Activated CD4-positive, alpha-beta T cell treated with anti-CD3 and anti-CD28 coated beads for 24 hours (primary cell): ENCODE results near the gene RANBP10.

Source experiments
- DNase-seq, 2 donors: peaks; one replicate each; pipeline ENCODE4 v3.0.0-alpha.2; 2020; ENCODE audit warnings: low read depth in 2 of 2

Gene RANBP10

DNA sequence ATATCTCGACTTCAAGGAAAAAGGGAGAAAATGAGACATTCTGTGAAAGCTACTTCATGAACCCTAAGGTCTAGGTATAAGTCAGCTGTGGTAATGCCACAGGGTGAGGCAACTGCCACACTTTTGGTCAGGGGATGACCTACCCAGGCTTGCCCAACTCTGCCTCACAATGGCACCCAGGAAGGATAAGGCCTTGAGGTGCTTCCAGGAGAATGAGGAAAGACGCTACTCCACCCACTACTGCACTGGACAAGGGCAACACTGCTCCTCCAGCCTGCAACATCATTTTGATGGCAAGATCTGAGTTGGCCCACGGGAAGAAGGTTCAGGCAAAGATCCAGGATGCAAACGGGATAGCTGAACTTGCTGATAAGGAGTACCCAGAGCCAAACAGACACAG is 65.2 kb downstream of the RANBP10 start:
- DNase-seq = no peak

DNA sequence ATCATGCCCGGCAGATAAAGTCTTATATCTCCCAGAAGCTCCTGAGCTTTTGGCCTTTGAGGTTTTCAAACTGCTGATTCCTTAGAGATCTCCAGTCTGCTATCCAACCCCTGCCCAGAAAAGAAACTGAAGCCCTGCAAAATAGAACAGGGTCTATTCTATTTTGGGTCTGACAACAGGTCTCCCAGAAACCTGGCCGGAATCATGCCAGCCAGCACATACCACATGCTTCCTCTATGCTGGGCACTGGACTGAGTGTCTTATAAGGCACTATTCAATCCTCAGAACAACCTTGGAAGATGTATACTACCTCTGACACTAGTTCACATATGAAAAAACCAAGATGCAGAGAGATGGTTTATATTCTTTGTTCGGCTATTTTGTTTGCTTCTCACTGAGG is 66.0 kb downstream of the RANBP10 start:
- DNase-seq = no peak

DNA sequence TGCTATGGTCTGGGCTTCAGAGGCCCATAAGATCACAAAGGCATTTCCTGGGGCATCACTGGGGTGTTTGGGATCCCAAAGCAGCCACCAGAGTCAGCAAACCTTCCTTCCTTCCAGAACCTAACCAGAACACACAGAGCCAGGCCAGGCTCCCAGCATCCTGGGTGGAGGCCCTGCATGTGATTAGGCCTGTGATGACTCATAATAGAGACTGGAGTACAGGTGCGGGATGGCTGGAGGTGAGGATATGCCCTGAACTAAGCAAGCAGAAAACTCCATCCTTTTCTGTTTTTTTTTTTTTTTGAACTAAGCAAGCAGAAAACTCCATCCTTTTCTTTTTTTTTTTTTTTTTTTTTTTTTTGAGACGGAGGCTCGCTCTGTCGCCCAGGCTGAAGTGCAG is 69.5 kb downstream of the RANBP10 start:
- DNase-seq = no peak

GRCh38 chr16:67734731-67735201 is 71.6 kb downstream of the RANBP10 start:
- DNase-seq = no peak

DNA sequence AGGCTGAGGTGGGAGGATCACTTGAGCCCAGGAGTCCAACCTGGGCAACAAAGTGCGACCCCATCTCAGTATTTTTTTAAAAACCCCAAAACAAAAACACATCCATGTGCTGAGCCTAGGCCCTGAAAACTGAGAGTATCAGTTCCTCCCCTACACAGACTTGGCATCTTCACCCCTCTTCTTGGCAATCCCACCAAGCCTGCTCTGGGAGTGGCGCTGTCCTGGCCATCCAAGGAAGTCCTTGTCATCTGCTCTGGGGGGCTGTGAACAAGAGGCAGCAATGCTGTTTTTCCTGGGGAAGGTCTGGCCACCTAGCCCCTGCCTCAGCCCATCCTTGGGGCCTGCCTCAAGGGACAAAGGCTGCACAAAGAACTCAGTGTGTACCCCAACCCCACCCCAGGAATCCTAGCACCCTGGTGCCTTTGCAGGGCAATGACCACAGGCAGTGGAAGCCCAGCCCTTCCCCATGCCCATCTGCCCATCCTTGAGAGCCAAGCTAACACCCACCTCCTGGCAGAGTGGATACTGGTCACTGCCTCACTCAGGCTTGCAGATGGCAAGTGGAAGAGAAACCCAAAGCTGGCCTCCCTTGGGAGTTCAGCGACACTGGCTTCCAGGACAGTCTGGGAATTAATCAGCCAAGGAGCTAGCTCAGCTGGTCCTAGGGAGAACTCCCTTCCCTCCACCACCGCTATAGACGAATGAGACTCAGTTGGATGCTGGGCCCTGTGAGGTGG is 72.5 kb downstream of the RANBP10 start:
- DNase-seq = no peak

DNA sequence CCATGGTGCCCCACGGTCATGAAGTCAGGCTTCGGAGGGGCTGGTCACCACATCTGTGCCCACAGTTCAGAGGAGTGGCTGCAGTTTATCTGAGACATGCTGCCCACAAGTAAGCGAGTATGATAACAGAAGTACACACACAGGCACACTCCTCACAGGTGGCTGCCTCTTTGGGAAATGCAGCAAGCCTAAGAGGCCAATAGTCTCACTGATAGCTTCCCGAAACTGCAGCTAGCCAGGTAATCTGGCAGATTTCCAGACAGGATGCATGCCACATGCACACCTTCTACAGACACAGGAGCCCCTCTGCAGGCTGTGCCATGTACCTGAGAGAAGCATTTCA is 74.6 kb downstream of the RANBP10 start:
- DNase-seq = no peak

- DNase-seq = no peak
Measured at GRCh38 chr16:67731071-67731752, 75.1 kb downstream of the RANBP10 start.

DNA sequence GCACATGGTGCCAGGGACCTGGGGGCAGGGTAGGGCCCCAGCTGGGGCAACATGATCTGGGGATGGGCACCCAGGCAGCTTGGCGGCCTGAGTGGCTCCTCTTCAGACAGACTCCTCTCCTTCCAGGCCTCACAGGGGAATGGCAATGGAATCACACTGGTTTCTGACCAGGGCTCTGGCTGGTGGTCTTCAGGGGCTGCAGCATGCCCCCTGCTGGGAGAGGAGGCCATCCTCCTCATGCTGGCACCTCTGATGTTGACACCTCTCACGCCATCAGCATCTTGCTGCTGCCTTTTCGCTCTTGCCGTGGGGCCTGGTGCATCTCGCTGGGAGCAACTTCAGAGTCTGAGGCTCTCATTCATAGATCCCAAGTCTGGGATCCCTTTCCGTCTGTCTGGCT is 76.0 kb downstream of the RANBP10 start:
- DNase-seq = no peak

- DNase-seq = no peak
Measured at GRCh38 chr16:67729636-67730248, 76.6 kb downstream of the RANBP10 start.

DNA sequence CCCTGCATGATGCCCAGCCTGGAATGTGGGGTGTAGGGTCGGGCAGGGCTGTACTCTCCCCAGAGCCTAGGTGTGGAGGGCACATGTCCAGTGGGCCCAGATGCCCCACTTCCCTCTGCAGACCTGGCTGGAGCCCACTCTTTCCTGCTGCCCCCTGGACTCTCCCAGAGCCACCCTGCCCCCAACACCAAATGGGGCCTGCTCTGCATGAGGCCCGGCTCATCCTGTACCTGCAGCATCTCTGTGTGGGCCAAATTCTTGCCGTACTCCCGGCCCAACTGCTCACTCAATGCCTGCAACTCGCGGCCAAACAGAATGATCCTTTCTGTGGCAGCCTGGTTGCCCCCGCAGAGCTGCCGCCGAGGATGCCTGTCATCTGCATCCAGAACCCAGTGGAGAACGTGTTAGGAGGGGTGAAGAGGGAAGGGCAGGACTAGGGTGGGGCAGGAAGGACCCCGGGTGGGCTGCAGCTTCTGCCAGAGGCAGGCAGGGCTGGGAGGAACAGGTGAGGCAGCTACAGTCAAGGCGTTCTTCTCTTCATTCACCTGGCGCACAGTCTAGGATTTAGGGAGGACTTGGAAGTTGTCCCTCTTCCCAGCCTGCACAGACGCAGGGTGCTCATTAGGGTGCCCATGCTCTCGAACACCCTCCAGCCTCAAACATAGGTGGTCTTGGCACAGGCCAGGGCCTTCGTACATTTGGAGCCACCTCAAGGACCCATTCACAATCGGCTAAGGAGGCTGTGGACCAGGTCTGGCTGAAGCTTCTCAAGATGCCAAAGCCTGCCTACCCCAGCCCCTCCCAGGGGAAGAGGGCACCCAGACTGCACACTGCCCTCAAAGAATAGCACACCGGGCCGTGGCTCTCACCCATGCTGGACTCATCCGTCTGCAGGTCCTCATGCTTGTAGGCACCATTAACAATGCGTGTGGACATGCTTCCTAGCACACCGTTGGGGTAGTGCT is 78.6 kb downstream of the RANBP10 start:
- no peak for DNase-seq

DNA sequence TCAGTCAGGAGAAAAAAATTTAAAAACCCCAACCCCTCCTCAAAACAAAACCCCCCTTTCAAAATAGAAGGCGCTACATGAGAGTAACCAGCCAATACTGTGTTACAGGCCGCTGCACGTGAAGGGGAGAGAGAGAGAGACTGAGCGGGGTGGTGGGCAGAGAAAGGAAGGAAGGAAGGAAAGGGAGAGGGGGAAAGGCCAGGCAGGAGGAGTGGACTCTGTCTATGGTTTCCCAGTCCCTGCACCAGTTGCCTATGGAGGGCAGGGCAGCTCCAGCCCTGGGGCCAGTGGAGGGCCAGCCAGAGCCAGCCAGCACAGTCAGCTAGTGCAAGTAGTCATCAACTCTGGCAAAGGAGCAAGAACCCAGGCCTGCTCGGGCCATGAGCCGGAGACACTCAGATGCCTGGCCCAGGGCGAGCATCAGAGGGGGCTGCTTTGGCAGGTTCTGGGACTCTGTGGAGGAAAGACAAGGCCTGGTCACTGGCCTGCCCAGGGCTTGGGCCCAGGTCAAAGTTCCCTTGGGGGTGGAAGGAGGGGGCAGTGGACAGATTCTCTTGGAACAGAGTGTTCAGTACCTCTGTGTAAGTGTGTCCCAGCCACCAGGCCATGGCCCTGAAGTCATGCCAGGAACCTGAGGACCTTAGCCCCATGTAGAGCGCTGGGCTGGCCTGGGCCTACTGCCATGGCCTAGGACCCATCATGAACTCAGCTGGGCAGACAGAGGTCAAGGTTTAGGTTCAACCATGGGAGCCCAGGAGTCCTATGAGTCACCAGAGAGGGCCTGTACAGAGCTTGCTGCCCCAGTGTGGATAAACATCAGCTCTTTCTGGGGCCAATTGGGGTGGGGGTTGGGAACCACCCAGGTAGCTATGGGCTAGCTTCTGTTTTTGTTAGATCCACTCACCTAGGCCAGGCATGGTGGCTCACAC is 80.0 kb downstream of the RANBP10 start:
- no peak for DNase-seq

GRCh38 chr16:67723911-67724305 is 82.5 kb downstream of the RANBP10 start:
- DNase-seq = no peak

DNA sequence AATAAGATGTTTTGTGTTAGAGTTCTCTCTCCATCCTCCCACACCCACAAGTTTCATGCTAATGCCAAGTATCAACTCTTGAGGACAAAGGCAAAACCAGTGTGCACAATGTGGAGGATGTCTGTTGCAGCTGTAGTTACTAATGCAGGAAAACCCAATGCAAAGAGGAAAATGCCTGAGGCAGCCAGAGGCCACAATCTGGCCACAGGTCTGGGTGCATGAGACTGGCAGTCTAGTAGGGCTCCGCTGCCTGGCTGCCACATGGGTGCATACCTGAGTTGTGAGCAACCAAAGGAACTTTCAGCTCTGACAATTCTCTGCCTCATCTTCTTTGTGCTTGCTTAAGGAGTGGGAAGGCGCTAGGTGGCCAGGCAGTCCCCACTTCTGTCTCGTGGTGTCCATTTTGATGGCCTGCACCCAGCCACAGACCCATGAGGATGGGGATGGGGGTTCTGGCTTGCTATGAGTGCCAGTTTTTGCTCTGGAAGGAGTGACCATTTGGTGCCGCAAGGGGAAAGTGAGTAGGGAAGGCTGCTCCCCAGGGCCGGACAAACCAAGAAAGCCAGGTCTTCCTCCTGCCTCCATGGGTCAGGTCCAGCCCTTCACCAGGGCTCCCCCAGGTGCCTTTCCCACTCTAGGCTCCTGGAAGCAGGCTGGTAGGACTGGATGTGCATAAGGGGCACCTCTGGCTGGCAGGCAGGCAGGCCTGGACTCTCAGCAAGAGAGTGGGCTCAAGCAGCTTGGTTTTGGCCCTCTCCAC is 83.0 kb downstream of the RANBP10 start:
- no peak for DNase-seq

DNA sequence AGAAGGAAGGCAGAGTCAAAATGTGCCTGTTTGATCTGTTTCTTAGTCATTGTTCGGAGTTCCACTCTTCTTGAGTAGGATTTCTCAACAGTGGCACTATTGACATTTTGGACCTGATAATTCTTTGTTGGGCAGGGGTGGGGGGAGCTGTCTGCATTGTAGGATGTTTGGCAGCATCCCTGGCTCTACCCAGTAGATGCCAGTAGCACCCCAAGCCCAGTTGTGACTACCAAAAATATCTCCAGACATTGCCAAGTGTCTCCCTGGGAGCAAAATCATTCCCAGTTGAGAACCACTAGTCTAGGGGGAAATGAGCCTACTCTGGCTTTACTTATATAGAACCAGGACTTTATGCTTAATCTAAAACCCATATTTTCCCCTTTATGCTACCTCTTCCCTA is 86.1 kb downstream of the RANBP10 start:
- DNase-seq = no peak

DNA sequence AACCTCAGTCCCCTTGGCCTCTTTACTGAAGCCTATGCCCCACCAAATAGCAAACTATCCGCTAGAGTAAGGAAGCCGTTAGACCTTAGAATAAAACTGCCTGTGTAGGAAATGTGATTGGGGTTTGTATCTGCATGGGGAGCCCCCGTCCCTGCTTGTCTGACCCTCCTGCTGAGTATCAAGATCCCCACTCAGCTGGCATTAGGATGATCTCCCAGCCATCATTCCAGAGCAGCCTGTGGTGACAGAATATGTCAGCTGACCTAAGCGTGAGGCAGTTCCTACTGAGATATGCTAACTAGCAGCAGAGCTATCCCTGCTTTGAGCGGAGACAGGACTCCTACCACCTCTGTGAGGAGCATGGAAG is 86.6 kb downstream of the RANBP10 start:
- no peak for DNase-seq

- DNase-seq = peak; percentile 99
Measured at GRCh38 chr16:67719048-67719777, 87.1 kb downstream of the RANBP10 start, which contains the start of gene GFOD2. Gene GFOD2 (minus strand): TSS chr16:67719316. CDS start chr16:67685715, 33,601 bp downstream.

DNA sequence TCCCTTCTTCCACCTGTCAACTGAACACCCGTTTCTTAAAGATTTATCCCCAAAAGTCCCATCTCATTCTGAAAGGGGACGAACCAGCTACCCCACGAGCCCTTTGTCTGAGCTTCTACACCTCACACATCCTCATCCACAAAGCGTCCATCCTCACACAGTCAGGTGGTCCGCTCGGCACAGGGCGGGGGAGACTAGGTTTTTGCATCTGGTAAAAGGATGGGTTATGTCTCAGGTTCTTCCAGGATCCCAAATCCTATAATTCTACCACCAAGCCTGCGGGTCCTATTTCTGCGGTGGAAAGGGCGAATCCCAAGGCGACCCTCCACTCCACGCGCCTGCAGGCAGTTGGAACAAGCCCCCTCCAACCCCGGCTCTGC is 87.7 kb downstream of the RANBP10 start:
- DNase-seq = no peak

DNA sequence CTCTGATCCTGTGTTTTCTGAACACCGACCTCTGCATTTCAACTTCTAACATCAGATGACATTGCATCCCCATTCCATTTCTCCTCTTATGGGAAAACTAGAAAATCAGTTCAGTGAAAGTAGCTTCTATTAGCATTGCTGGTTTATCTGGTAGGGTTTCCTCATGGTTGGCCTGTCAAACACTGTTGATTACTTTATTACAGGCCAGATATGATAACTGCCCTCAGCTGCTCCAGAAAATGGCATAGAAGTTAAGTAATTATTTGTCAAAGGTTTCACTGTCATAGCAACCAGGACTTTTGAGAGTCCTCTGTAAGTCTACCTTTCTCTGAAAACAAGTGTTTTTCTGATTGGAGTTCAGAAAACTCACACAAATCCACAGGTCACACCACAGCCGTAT is 90.3 kb downstream of the RANBP10 start:
- no peak for DNase-seq

DNA sequence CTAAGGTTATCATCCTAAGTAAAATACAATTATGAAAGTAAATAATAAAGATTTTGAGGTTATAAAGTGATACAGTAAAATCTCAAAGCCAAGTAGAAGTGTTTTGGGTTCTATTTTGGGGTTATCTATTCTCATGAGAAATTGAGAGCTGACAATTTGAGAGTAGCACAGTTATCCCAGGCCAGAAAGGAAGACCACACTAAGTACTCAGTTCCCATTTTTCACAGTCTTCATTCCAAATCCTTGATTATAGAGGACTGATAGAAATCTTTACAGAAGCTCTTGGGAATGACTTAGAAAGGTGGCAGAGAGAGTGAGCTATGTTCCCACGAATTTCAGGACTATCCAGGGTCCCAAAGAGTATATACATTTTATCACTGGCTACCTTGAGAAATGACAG is 91.8 kb downstream of the RANBP10 start:
- DNase-seq = no peak
